Astrocyte of the cerebellum (primary cell): ENCODE measurements around the gene KCNH1.

ENCODE experiments used
- DNase-seq: peaks from one replicate; pipeline ENCODE4 v3.0.0-alpha.2; 2011; ENCODE audit warnings: low read depth
- H3K4me3 ChIP-seq: 2 replicates; pipeline ENCODE4 v1.5.1; 2011; ENCODE audit warnings: mild to moderate bottlenecking, low read depth, low read length, moderate library complexity
- in situ Hi-C: cut with HindIII; loops from 2 replicates; pipeline ENCODE4 v1.10.0; 2017; ENCODE audit warnings: low sequenced_read_pairs
- TF ChIP-seq, protein P1 (sequence below): IDR thresholded peaks from 2 replicates; pipeline ENCODE4 v1.5.1; 2012; ENCODE audit warnings: low read length, low read depth, moderate library complexity, mild to moderate bottlenecking; ENCODE audit errors: missing control alignments

KCNH1 gene

DNA sequence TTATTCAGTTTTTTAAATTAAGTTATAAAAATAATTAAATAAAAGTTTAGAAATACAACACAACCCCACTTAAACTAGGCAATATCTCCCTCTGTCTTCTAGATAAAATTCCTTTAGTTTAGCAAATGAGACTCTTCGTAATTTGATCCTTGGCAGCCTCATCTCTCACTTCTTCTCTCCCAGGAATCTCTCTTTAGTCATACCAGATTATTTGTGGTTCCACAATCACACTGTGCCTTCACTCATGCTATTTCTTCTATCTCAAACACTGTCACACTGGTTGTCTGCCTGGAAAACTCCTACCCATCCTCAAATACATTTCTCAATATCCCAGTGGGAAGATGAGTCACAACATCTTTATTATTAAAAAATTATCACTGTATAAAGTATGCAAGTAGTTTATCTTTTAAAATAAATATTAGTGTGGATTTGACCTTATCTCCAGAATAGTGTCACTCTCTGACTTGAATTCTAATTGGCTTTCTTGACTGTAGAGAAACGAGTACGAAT, 195.5 kb downstream of the KCNH1 start:
- TF ChIP-seq, protein P1, sequence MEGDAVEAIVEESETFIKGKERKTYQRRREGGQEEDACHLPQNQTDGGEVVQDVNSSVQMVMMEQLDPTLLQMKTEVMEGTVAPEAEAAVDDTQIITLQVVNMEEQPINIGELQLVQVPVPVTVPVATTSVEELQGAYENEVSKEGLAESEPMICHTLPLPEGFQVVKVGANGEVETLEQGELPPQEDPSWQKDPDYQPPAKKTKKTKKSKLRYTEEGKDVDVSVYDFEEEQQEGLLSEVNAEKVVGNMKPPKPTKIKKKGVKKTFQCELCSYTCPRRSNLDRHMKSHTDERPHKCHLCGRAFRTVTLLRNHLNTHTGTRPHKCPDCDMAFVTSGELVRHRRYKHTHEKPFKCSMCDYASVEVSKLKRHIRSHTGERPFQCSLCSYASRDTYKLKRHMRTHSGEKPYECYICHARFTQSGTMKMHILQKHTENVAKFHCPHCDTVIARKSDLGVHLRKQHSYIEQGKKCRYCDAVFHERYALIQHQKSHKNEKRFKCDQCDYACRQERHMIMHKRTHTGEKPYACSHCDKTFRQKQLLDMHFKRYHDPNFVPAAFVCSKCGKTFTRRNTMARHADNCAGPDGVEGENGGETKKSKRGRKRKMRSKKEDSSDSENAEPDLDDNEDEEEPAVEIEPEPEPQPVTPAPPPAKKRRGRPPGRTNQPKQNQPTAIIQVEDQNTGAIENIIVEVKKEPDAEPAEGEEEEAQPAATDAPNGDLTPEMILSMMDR = no peak
- no peak for DNase-seq
- in situ Hi-C loops = no loop called here

DNA sequence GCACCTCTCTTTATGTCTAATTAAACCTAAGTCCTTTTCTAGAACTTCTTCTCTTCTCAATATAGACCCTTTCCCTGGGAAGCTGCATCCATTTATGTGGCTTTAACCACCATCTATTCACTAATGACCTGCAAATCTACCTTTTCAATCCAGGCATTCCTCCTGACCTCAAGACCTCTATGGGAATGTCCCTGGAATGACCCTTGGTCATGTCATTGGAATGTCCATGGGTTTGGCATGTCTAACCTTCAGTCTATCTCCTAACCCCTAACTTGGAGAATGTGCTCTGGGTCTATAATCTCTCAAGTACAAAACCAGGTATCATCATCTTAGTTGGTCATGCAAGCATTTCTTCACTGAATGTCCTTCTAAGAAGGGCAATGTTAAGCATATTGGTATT, 196.1 kb downstream of the KCNH1 start:
- in situ Hi-C loops = no loop called here
- no peak for DNase-seq

More for the DNA sequence above, 195.5 kb downstream of the KCNH1 start:
- no peak overlapping the region for H3K4me3 ChIP-seq

GRCh38 chr1:210935905-210936304, 198.0 kb downstream of the KCNH1 start:
- TF ChIP-seq, protein P1 = no peak
- H3K4me3 ChIP-seq = no peak overlapping the region
- in situ Hi-C loops = no loop called here
- DNase-seq = no peak

More for the DNA sequence above, 196.1 kb downstream of the KCNH1 start:
- TF ChIP-seq, protein P1 = no peak
- no peak overlapping the region for H3K4me3 ChIP-seq

- no peak overlapping the region for H3K4me3 ChIP-seq
- DNase-seq = no peak
- TF ChIP-seq, protein P1 = no peak
- in situ Hi-C loops = no loop called here
Measured at GRCh38 chr1:210932104-210932503, 201.8 kb downstream of the KCNH1 start.

- no peak for DNase-seq
- no peak overlapping the region for H3K4me3 ChIP-seq
- in situ Hi-C loops = no loop called here
- TF ChIP-seq, protein P1 = no peak
Measured at GRCh38 chr1:210922666-210923065, 211.3 kb downstream of the KCNH1 start.

DNA sequence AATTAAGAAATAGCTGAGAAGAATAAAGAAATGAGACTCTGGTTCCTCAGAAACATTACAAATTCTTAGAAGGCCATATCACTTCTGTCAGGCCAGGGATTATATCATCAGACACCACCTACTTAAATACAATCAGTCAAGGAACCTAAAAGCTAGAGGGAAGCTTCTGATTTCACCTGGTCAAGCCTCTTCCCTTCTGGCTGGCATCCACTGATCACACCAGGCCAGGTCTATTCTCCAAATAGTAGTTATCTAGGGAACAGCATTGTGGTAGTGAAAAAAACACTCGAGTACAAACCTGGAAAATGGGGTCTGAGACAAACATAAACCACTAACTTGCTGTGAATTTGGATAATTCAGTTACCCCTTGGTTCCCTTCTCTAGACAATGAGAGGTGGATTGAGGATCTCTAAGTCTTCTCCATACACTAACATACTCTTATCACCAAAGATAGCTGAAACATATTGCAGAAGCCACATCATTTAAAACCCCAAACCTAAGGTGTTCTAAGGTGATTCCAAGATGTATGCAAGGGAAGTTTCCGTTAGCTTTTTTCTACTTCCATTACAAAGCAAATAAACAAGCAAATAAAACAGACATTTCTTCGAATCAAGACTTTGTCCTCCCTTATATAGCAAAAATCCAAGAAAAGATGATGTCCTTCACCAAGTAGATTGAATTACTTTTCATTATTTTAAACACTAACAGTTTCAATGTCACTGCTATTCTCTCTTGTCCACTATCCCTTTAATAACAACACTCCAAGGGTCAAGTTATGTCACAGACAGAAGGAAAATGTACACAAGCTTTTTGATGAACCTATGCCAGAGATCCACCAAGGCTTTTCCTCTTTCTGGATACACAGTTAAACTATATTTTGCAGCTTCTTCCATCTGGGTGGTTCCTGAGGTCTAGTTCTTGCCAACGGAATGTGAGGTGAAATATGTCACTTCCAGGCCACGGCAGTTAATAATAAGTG, 212.9 kb downstream of the KCNH1 start:
- no peak overlapping the region for H3K4me3 ChIP-seq
- no peak for DNase-seq
- in situ Hi-C loops = no loop called here
- TF ChIP-seq, protein P1 = no peak
